Prostate gland (tissue), 2 donors: ENCODE results near the gene CPXM2. TPM values are rescaled to one million over a fixed set of nuclear protein-coding genes. Genes with fewer than 3 reads are reported as not detected.

Experiments used
- DNase-seq: peaks from one replicate; pipeline ENCODE4 v3.0.0-alpha.2; 2019; ENCODE audit warnings: low spot score
- H3K27ac ChIP-seq, 2 donors: fragments of 200-600 bp; sonication (generic); 2 replicates each; pipeline ENCODE4 v1.5.1; 2017 to 2019
- H3K27me3 ChIP-seq: fragments of 200-600 bp; sonication (generic); replicated peaks from 2 replicates; pipeline ENCODE4 v1.5.1; 2019; ENCODE audit not compliant: insufficient read depth
- H3K36me3 ChIP-seq, 2 donors: fragments of 200-600 bp; sonication (generic); 1 replicate in 1 of 2; 2 replicates in 1 of 2; pipeline versions ENCODE4 v1.5.1 to v1.8.1; 2017 to 2019
- H3K4me1 ChIP-seq: fragments of 200-600 bp; sonication (generic); replicated peaks from 2 replicates; pipeline ENCODE4 v1.5.1; 2019
- H3K4me3 ChIP-seq, 2 donors: fragments of 200-600 bp; sonication (generic); 2 replicates each; pipeline ENCODE4 v1.5.1; 2017 to 2019
- H3K9me3 ChIP-seq: fragments of 200-600 bp; sonication (generic); 2 replicates; pipeline ENCODE4 v1.5.1; 2017
- POLR2A ChIP-seq: fragments of 450-650 bp; IDR thresholded peaks from one replicate; pipeline ENCODE4 v1.6.1; 2016; ENCODE audit warnings: antibody characterized with exemption, mild to moderate bottlenecking
- POLR2AphosphoS5 ChIP-seq: sonication (generic); formaldehyde crosslinking; IDR thresholded peaks from one replicate; pipeline ENCODE4 v1.6.1; 2017; ENCODE audit warnings: antibody characterized with exemption
- WGBS: methylation state at CpG from one replicate; pipeline ENCODE4 v1.1.5; 2018; 5-methylcytosine and 5-hydroxymethylcytosine counted together
- intact Hi-C: fragments of 100-400 bp; cut with DNase I; formaldehyde crosslinking; loops from one replicate; pipeline ENCODE4 v1.14.2; 2022
- total RNA-seq, 2 donors: library from RNA; depleted of rRNA; stranded (reverse); fragments of >200 nt; gene quantifications; one replicate each; pipeline ENCODE4 v1.1.0, GENCODE V29; 2016
- TF ChIP-seq, protein P1 (sequence below), 4 experiments: fragments of 200-600 bp in 2 of 4; fragments of 450-650 bp in 2 of 4; sonication (generic) in 2 of 4; IDR thresholded peaks; 1 replicate in 3 of 4; 2 replicates in 1 of 4; pipeline ENCODE4 v1.5.1; 2016 to 2019; ENCODE audit warnings: antibody characterized with exemption in 4 of 4, mild to moderate bottlenecking in 2 of 4, moderate library complexity in 2 of 4

Gene CPXM2
- total RNA-seq, 2 donors from 2014 or later: 5.4 to 27.4 TPM

DNA sequence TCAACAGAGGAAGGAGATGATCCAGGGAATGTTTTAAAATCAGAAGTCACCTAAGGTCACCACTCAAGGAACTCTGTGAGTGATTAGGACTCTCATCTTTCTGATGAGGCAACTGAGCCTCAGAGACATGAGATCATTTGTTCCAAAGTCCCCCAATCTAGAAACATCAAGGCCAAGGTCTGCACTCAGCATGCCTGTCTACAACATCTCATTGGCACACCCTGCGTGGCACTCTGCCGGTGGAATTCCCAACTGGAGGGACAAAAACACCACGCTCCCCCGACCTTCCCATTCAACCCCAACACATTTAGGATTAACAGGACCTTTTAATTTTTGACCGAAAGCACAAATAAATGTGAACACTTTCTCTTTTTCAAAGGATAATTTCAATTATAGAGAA is 31.4 kb downstream of the CPXM2 start:
- H3K4me3 ChIP-seq: no peak overlapping the region
- no peaks in the 10 kb centered on the region for H3K27me3 ChIP-seq
- TF ChIP-seq, protein P1, sequence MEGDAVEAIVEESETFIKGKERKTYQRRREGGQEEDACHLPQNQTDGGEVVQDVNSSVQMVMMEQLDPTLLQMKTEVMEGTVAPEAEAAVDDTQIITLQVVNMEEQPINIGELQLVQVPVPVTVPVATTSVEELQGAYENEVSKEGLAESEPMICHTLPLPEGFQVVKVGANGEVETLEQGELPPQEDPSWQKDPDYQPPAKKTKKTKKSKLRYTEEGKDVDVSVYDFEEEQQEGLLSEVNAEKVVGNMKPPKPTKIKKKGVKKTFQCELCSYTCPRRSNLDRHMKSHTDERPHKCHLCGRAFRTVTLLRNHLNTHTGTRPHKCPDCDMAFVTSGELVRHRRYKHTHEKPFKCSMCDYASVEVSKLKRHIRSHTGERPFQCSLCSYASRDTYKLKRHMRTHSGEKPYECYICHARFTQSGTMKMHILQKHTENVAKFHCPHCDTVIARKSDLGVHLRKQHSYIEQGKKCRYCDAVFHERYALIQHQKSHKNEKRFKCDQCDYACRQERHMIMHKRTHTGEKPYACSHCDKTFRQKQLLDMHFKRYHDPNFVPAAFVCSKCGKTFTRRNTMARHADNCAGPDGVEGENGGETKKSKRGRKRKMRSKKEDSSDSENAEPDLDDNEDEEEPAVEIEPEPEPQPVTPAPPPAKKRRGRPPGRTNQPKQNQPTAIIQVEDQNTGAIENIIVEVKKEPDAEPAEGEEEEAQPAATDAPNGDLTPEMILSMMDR (IDR thresholded peaks at IDR 0.05): no peak
- TF ChIP-seq POLR2AphosphoS5: no peak
- no peak for TF ChIP-seq POLR2A
- H3K27ac ChIP-seq: no peak overlapping the region
- H3K4me1 ChIP-seq: no peaks in the 10 kb centered on the region
- no peaks in the 10 kb centered on the region for H3K36me3 ChIP-seq
- no peaks in the 10 kb centered on the region for H3K9me3 ChIP-seq
- no peak for DNase-seq
- 80% methylated on average over 5 of the region's 5 CpGs for WGBS
- intact Hi-C loops: loop anchor here (10.0 kb wide), 1 partner anchor 275 kb away; no protein-coding TSS in a partner anchor

DNA sequence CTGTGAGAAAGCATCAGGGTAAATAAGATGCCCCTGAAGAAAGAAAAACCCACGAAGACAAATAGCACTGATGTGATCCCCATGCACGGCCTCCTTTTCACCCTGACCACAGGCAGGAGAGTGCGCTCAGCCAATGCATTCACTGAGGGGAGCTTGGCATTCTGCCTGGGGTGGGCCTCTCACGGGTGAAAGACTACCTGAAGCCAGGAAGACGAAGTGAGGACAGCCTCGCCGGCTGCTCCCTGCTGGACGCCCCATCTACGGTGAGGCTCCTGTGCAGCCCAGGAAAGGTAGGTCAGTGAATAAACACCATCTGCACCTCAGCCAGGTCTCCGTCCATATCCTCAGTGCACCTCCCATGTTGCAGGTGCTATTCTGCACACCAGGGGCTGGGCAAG is 32.0 kb downstream of the CPXM2 start:
- no peaks in the 10 kb centered on the region for H3K27me3 ChIP-seq
- no peak overlapping the region for H3K27ac ChIP-seq
- no peaks in the 10 kb centered on the region for H3K4me1 ChIP-seq
- no peak overlapping the region for H3K4me3 ChIP-seq
- no peaks in the 10 kb centered on the region for H3K9me3 ChIP-seq
- no peaks in the 10 kb centered on the region for H3K36me3 ChIP-seq
- intact Hi-C loops: loop anchor here (10.0 kb wide), 1 partner anchor 275 kb away; no protein-coding TSS in a partner anchor
- DNase-seq: no peak
- TF ChIP-seq POLR2A (no peak), POLR2AphosphoS5 (no peak)
- TF ChIP-seq, protein P1 (IDR thresholded peaks at IDR 0.05): no peak
- WGBS: 83% methylated on average over 10 of the region's 10 CpGs

DNA sequence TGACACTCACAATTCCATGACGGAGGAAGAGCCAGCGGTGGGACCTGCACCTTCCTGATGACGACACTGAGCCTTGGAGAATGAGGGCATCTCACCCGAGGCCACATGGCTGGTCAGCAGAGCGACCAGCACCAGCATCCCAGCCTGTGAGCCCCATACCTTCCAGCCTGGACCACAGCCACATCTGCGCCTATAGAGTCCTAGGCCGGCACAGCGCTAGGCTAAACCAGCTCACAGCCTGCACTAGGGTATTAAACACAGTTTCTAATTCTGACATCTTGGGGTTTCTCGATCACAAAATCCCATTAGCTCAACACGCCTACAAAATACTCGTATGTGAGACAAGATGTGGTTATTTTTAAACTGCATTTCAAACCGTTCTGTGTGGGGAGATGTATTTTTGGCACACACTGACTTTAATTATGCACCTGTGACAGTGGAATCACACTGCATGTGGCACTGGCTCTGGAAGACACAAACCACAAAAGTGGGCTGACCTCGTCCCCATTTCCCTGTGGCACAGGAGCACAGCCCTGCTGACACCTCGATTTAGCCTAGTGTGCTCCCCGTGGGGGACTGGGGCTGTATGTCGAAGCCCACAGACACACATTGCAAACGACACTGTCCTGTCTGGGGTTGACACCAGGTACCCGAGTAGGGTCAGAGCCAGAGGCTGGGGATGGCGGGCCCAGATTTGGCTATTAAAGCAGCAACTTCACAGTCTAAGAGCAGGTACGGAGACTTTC is 32.5 kb downstream of the CPXM2 start:
- H3K36me3 ChIP-seq: no peaks in the 10 kb centered on the region
- no peak overlapping the region for H3K27ac ChIP-seq
- no peaks in the 10 kb centered on the region for H3K27me3 ChIP-seq
- 87% methylated on average over 20 of the region's 20 CpGs for WGBS
- no peaks in the 10 kb centered on the region for H3K9me3 ChIP-seq
- intact Hi-C loops: no loop called here
- H3K4me1 ChIP-seq: no peaks in the 10 kb centered on the region
- H3K4me3 ChIP-seq: no peak overlapping the region
- TF ChIP-seq POLR2A (no peak), POLR2AphosphoS5 (no peak)
- TF ChIP-seq, protein P1 (IDR thresholded peaks at IDR 0.05): no peak
- no peak for DNase-seq

DNA sequence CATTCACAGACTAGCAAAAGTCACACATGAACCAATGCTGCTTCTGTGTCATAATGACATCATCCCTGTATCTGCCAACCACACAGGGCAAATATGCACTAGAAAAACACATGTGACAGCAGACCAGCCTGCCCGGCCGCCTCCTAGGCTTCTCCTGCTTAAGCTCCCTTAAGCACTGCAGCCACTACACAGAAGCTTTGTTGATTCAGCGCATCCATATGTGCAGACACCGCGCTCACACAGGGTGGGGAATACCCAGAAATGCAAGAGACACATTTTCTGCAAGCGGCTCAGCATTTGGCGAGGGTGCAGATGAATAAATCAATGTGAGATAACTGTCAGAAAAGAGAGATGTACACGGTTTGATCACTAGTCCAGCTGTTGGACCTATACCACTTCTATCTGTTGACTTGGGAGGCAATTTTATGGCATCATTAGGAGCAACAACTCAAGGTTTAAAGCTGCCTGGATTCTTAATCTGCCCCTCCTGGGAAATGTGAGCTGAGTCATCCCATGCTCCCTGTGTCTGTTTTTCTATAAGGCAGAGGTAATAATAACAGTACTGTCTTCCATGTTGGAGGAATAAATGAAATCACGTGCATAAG is 33.4 kb downstream of the CPXM2 start:
- intact Hi-C loops: no loop called here
- no peaks in the 10 kb centered on the region for H3K9me3 ChIP-seq
- no peaks in the 10 kb centered on the region for H3K4me1 ChIP-seq
- no peak overlapping the region for H3K4me3 ChIP-seq
- H3K27ac ChIP-seq: no peak overlapping the region
- TF ChIP-seq POLR2A (no peak), POLR2AphosphoS5 (no peak)
- TF ChIP-seq, protein P1 (IDR thresholded peaks at IDR 0.05): no peak
- DNase-seq: no peak
- no peaks in the 10 kb centered on the region for H3K36me3 ChIP-seq
- no peaks in the 10 kb centered on the region for H3K27me3 ChIP-seq
- 48% methylated on average over 9 of the region's 9 CpGs for WGBS

DNA sequence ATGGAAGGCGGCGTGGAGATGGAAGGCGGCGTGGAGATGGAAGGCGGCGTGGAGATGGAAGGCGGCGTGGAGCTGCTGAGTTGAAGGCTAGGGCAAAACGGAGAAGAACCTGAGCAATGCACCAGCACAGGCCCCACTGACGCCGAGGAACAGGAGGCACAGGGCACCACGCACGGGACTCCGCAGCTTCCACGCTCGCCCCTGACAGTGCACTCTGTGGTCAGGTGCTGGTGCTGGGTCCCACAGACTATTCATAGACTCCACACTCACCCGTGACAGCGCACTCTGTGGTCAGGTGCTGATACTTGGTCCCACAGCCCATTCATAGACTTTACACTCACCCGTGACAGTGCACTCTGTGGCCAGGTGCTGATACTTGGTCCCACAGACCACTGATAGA is 34.0 kb downstream of the CPXM2 start:
- Histone ChIP-seq H3K36me3 (no peaks in the 10 kb centered on the region), H3K27ac (no peak overlapping the region), H3K4me1 (no peaks in the 10 kb centered on the region), H3K4me3 (no peak overlapping the region), H3K9me3 (no peaks in the 10 kb centered on the region), H3K27me3 (no peaks in the 10 kb centered on the region)
- no peak for DNase-seq
- WGBS: 93% methylated on average over 19 of the region's 19 CpGs
- intact Hi-C loops: no loop called here
- TF ChIP-seq, protein P1 (IDR thresholded peaks at IDR 0.05): no peak
- TF ChIP-seq POLR2A: no peak
- TF ChIP-seq POLR2AphosphoS5: no peak
